Measurements from ENCODE around the gene NKRF. TPM values are rescaled to one million over a fixed set of nuclear protein-coding genes. Genes with fewer than 3 reads are reported as not detected.

The NKRF gene
- total and polyA plus RNA-seq, 9 of the 15 experiments (the other 6 are each of a cell fraction or from before 2014, with no cell fraction given): 8.9 to 31.9 (median 19.0) TPM

GRCh38 chrX:119574394-119575266 is 31.6 kb downstream of the NKRF start, which contains the start of gene UBE2A (continued):
- TF ChIP-seq RFX7 (CRISPR knock-in tag; IDR thresholded peaks at IDR 0.05) (no peak), ZNF395 (CRISPR knock-in tag; IDR thresholded peaks at IDR 0.05) (no peak), ATF3 (IDR thresholded peaks at IDR 0.05) (peak; percentile 57), ATF3 (CRISPR knock-in tag; conservative IDR thresholded peaks at IDR 0.05) (peak; percentile 81), SIN3B (IDR thresholded peaks at IDR 0.05; ENCODE audit: low read depth) (peak; percentile 51; the same call in 1 of the 2 replicates), DDX20 (tag; IDR thresholded peaks at IDR 0.05; ENCODE audit: low read depth) (no peak), SRSF3 (IDR thresholded peaks at IDR 0.05; ENCODE audit: insufficient read depth, low read length) (no peak), DIDO1 (tag; IDR thresholded peaks at IDR 0.05; ENCODE audit: low read depth) (no peak), E2F6 (IDR thresholded peaks at IDR 0.05; ENCODE audit: borderline replicate concordance in 1 of 2, extremely low read depth in 1 of 2, insufficient read depth in 1 of 2, insufficient read length in 1 of 2, low read depth in 1 of 2, low read length in 1 of 2, poor library complexity in 1 of 2, severe bottlenecking in 1 of 2) (peak in 1 of 2 experiments; percentile 5), ZBED1 (IDR thresholded peaks at IDR 0.05) (no peak), CHD4 (IDR thresholded peaks at IDR 0.05; ENCODE audit: insufficient read depth, insufficient replicate concordance, low read depth, low read length, poor library complexity, severe bottlenecking) (no peak), ARID2 (IDR thresholded peaks at IDR 0.05) (no peak), ZNF3 (CRISPR knock-in tag; IDR thresholded peaks at IDR 0.05) (no peak), KLF6 (CRISPR knock-in tag; IDR thresholded peaks at IDR 0.05; ENCODE audit: borderline replicate concordance) (no peak), ZNF75A (CRISPR knock-in tag; IDR thresholded peaks at IDR 0.05) (no peak), TEAD4 (IDR thresholded peaks at IDR 0.05; ENCODE audit: low read length) (no peak), TEAD4 (CRISPR knock-in tag; IDR thresholded peaks at IDR 0.05; ENCODE audit: borderline replicate concordance) (no peak), ZNF197 (CRISPR knock-in tag; IDR thresholded peaks at IDR 0.05; ENCODE audit: low read depth) (no peak), U2AF1 (optimal IDR thresholded peaks at IDR 0.05; ENCODE audit: low read depth, low read length) (no peak), EP300 (IDR thresholded peaks at IDR 0.05; ENCODE audit: low read length) (peak; percentile 8; the same call in 1 of the 2 replicates), HINFP (tag; conservative IDR thresholded peaks at IDR 0.05; ENCODE audit: low read depth) (no peak)
